HEK293 (cell line): Measurements from ENCODE around the gene TRUB2.

Source experiments
- CTCF ChIA-PET: fragments of 350-600 bp; formaldehyde crosslinking; extraction: SDS; loops from one replicate; lab custom pipeline; 2021; ENCODE audit warnings: antibody characterized with exemption; lab: Yijun Ruan, JAX
- POLR2A ChIA-PET: fragments of 300-600 bp; formaldehyde crosslinking; extraction: SDS; loops from one replicate; lab custom pipeline; 2020; ENCODE audit warnings: antibody characterized with exemption, inconsistent platforms; lab: Yijun Ruan, JAX
- H3K27ac ChIP-seq: fragments of 200-500 bp; sonication (Bioruptor generic); 2 replicates; pipeline ENCODE4 v1.5.1; 2014; ENCODE audit warnings: low read depth, low read length, control low read depth, inconsistent platforms; ENCODE audit errors: extremely low read depth
- H3K36me3 ChIP-seq, 2 experiments: fragments of 200-500 bp in 1 of 2; sonication (Bioruptor generic) in 1 of 2; 1 replicate in 1 of 2; 2 replicates in 1 of 2; pipeline ENCODE4 v1.5.1; 2014 to 2017; ENCODE audit warnings: inconsistent platforms in 2 of 2, low read length in 2 of 2; ENCODE audit not compliant: control insufficient read depth in 2 of 2, insufficient read depth in 1 of 2
- H3K4me1 ChIP-seq: fragments of 200-500 bp; sonication (Bioruptor generic); 2 replicates; pipeline ENCODE4 v1.5.1; 2014; ENCODE audit warnings: mild to moderate bottlenecking, low read length, inconsistent platforms; ENCODE audit not compliant: control insufficient read depth, insufficient read depth
- H3K4me3 ChIP-seq: 2 replicates; pipeline ENCODE4 v1.5.1; 2011; ENCODE audit warnings: low read depth, mild to moderate bottlenecking, control low read depth, low read length, moderate library complexity
- H3K9me3 ChIP-seq: fragments of 200-500 bp; sonication (Bioruptor generic); 2 replicates; pipeline ENCODE4 v1.5.1; 2014; ENCODE audit warnings: low read depth, low read length, inconsistent platforms; ENCODE audit not compliant: control insufficient read depth, insufficient read depth
- ZBTB48 ChIP-seq: fragments of 450-650 bp; formaldehyde crosslinking; IDR thresholded peaks from 2 replicates; pipeline ENCODE4 v1.5.1; 2016; ENCODE audit warnings: missing biosample characterization, missing genetic modification characterization
- ZNF423 ChIP-seq: fragments of 450-650 bp; formaldehyde crosslinking; IDR thresholded peaks from 2 replicates; pipeline ENCODE4 v1.5.1; 2016; ENCODE audit warnings: missing biosample characterization, missing genetic modification characterization
- ZNF48 ChIP-seq: fragments of 450-650 bp; formaldehyde crosslinking; IDR thresholded peaks from 2 replicates; pipeline ENCODE4 v1.5.1; 2016; ENCODE audit warnings: missing biosample characterization, missing genetic modification characterization
- ZNF501 ChIP-seq: fragments of 450-650 bp; formaldehyde crosslinking; IDR thresholded peaks from 2 replicates; pipeline ENCODE4 v1.5.1; 2016; ENCODE audit warnings: missing biosample characterization, missing genetic modification characterization
- ZNF513 ChIP-seq: fragments of 450-650 bp; IDR thresholded peaks from 2 replicates; pipeline ENCODE4 v1.5.1; 2018; ENCODE audit warnings: missing biosample characterization, missing genetic modification characterization
- ZNF548 ChIP-seq: fragments of 450-650 bp; formaldehyde crosslinking; IDR thresholded peaks from 2 replicates; pipeline ENCODE4 v1.5.1; 2016; ENCODE audit warnings: missing biosample characterization, missing genetic modification characterization
- ZNF791 ChIP-seq: fragments of 450-650 bp; formaldehyde crosslinking; IDR thresholded peaks from 2 replicates; pipeline ENCODE4 v1.5.1; 2016; ENCODE audit warnings: missing biosample characterization, missing genetic modification characterization
- TF ChIP-seq, protein P1 (sequence below): fragments of 450-650 bp; formaldehyde crosslinking; IDR thresholded peaks from 2 replicates; pipeline ENCODE4 v1.5.1; 2017; ENCODE audit warnings: missing biosample characterization, missing genetic modification characterization
- TF ChIP-seq, protein P2 (sequence below): fragments of 450-650 bp; formaldehyde crosslinking; IDR thresholded peaks from 2 replicates; pipeline ENCODE4 v1.5.1; 2016; ENCODE audit warnings: missing biosample characterization, missing genetic modification characterization
- TF ChIP-seq, protein P3 (sequence below): fragments of 450-650 bp; formaldehyde crosslinking; IDR thresholded peaks from 2 replicates; pipeline ENCODE4 v1.5.1; 2016; ENCODE audit warnings: missing biosample characterization, missing genetic modification characterization
- TF ChIP-seq, protein P4 (sequence below): sonication (generic); formaldehyde crosslinking; IDR thresholded peaks from 2 replicates; pipeline ENCODE4 v1.8.1; 2022; ENCODE audit warnings: mild to moderate bottlenecking, moderate library complexity, missing genetic modification reagents

Gene TRUB2

GRCh38 chr9:128258326-128258725 lies 63.9 kb downstream of the TRUB2 start:
- no peaks in the 10 kb centered on the region for H3K9me3 ChIP-seq
- H3K4me1 ChIP-seq = no peaks in the 10 kb centered on the region
- H3K36me3 ChIP-seq = peaks cover 0 to 69% of the 10 kb centered on the region in 2 experiments; a peak in 2 of 3 replicates
- no peak overlapping the region for H3K4me3 ChIP-seq
- CTCF ChIA-PET = interaction anchor here (0.6 kb wide), 1 partner anchor 59 kb away, joined by 3 read pairs; no protein-coding TSS in a partner anchor
- TF ChIP-seq ZBTB48 (tag by site-specific recombination) (no peak), ZNF513 (tag by site-specific recombination) (0 out of 2 replicates have a peak, but pooled peaks have one; percentile 53), ZNF548 (tag by site-specific recombination) (no peak), ZNF423 (tag by site-specific recombination) (no peak)
- TF ChIP-seq, protein P1, sequence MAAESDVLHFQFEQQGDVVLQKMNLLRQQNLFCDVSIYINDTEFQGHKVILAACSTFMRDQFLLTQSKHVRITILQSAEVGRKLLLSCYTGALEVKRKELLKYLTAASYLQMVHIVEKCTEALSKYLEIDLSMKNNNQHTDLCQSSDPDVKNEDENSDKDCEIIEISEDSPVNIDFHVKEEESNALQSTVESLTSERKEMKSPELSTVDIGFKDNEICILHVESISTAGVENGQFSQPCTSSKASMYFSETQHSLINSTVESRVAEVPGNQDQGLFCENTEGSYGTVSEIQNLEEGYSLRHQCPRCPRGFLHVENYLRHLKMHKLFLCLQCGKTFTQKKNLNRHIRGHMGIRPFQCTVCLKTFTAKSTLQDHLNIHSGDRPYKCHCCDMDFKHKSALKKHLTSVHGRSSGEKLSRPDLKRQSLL = no peak
- TF ChIP-seq, protein P2, sequence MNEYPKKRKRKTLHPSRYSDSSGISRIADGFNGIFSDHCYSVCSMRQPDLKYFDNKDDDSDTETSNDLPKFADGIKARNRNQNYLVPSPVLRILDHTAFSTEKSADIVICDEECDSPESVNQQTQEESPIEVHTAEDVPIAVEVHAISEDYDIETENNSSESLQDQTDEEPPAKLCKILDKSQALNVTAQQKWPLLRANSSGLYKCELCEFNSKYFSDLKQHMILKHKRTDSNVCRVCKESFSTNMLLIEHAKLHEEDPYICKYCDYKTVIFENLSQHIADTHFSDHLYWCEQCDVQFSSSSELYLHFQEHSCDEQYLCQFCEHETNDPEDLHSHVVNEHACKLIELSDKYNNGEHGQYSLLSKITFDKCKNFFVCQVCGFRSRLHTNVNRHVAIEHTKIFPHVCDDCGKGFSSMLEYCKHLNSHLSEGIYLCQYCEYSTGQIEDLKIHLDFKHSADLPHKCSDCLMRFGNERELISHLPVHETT = no peak
- TF ChIP-seq, all 188 proteins: peak for 1
- no peak overlapping the region for H3K27ac ChIP-seq
- POLR2A ChIA-PET = no interaction called here

DNA sequence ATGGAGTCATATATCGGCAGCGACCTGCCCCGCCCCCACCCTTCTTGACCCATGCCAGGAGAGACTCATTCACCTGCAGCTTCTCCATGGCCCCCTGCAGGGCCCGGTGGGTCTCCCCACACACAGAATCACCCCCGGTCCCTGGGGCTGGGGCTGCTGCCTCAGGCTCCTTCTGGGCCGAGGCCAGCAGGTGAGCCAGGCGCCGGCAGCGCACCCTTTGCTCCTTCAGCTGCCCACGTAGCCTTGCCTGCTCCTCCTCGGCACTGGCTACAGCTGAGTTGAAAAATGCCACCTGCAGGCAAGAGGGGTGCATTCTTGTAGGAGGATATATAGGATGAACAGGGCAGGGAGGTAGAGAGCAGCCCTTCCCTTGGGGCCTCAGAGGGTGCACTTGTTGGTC lies 64.3 kb downstream of the TRUB2 start:
- no peak overlapping the region for H3K27ac ChIP-seq
- H3K36me3 ChIP-seq = peaks cover 0 to 70% of the 10 kb centered on the region in 2 experiments; a peak in 2 of 3 replicates
- TF ChIP-seq, protein P3, sequence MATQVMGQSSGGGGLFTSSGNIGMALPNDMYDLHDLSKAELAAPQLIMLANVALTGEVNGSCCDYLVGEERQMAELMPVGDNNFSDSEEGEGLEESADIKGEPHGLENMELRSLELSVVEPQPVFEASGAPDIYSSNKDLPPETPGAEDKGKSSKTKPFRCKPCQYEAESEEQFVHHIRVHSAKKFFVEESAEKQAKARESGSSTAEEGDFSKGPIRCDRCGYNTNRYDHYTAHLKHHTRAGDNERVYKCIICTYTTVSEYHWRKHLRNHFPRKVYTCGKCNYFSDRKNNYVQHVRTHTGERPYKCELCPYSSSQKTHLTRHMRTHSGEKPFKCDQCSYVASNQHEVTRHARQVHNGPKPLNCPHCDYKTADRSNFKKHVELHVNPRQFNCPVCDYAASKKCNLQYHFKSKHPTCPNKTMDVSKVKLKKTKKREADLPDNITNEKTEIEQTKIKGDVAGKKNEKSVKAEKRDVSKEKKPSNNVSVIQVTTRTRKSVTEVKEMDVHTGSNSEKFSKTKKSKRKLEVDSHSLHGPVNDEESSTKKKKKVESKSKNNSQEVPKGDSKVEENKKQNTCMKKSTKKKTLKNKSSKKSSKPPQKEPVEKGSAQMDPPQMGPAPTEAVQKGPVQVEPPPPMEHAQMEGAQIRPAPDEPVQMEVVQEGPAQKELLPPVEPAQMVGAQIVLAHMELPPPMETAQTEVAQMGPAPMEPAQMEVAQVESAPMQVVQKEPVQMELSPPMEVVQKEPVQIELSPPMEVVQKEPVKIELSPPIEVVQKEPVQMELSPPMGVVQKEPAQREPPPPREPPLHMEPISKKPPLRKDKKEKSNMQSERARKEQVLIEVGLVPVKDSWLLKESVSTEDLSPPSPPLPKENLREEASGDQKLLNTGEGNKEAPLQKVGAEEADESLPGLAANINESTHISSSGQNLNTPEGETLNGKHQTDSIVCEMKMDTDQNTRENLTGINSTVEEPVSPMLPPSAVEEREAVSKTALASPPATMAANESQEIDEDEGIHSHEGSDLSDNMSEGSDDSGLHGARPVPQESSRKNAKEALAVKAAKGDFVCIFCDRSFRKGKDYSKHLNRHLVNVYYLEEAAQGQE (tag by site-specific recombination) = no peak
- TF ChIP-seq, protein P4, sequence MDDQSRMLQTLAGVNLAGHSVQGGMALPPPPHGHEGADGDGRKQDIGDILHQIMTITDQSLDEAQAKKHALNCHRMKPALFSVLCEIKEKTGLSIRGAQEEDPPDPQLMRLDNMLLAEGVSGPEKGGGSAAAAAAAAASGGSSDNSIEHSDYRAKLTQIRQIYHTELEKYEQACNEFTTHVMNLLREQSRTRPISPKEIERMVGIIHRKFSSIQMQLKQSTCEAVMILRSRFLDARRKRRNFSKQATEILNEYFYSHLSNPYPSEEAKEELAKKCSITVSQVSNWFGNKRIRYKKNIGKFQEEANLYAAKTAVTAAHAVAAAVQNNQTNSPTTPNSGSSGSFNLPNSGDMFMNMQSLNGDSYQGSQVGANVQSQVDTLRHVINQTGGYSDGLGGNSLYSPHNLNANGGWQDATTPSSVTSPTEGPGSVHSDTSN (CRISPR knock-in tag) = no peak
- TF ChIP-seq ZNF501 (tag by site-specific recombination) = no peak
- no peak for TF ChIP-seq ZNF48 (tag by site-specific recombination)
- TF ChIP-seq ZNF791 (tag by site-specific recombination) = no peak
- H3K9me3 ChIP-seq = no peaks in the 10 kb centered on the region
- no peaks in the 10 kb centered on the region for H3K4me1 ChIP-seq
- ChIA-PET POLR2A (no interaction called here), CTCF (no interaction called here)
- no peak overlapping the region for H3K4me3 ChIP-seq
